IMR-90 (cell line): ENCODE measurements around the gene SLC30A1. TPM values are rescaled to one million over a fixed set of nuclear protein-coding genes. Genes with fewer than 3 reads are reported as not detected.
A peak's percentile ranks its signal among the peaks of the same experiment; 100 is the strongest.

Experiments used
- ATAC-seq: fragments of 200-7000 bp; cut with Tn5 transposase; 2 replicates; pipeline ENCODE4 v1.9.1; 2020; ENCODE audit warnings: low read depth, mild to moderate bottlenecking, moderate library complexity
- BruUV-seq: library from RNA; stranded (reverse); fragments of 400-500 nt; replicated peaks from 2 replicates; lab custom pipeline; 2021; lab: Mats Ljungman, UMichigan
- CTCF ChIA-PET: fragments of 300-600 bp; formaldehyde crosslinking; extraction: SDS; loops from one replicate; lab custom pipeline; 2021; ENCODE audit warnings: antibody characterized with exemption; lab: Yijun Ruan, JAX
- POLR2A ChIA-PET: fragments of 300-600 bp; sonication (Branson Sonifier 250); formaldehyde crosslinking; loops from one replicate; lab custom pipeline; 2022; ENCODE audit warnings: antibody characterized with exemption; ENCODE audit not compliant: unreplicated experiment; lab: Charles Lee
- DNase-seq: peaks from one replicate; pipeline ENCODE4 v3.0.0; 2013
- H2AFZ ChIP-seq: replicated peaks from 2 replicates; pipeline ENCODE3; 2013; ENCODE audit warnings: low read length, mild to moderate bottlenecking; ENCODE audit not compliant: poor library complexity
- H2AK5ac ChIP-seq: 2 replicates; pipeline ENCODE4 v1.6.1; 2013; ENCODE audit warnings: low read depth, low read length, inconsistent platforms
- H2AK9ac ChIP-seq: replicated peaks from 2 replicates; pipeline ENCODE3; 2013; ENCODE audit warnings: mild to moderate bottlenecking, low read depth, low read length, moderate library complexity; ENCODE audit not compliant: poor library complexity
- H2BK120ac ChIP-seq: 2 replicates; pipeline ENCODE4 v1.6.1; 2013; ENCODE audit warnings: low read depth, low read length, inconsistent platforms
- H2BK15ac ChIP-seq: 3 replicates; pipeline ENCODE4 v1.6.1; 2013; ENCODE audit warnings: low read depth, low read length, inconsistent platforms
- H2BK20ac ChIP-seq: 2 replicates; pipeline ENCODE4 v1.6.1; 2013; ENCODE audit warnings: low read depth, mild to moderate bottlenecking, inconsistent platforms, low read length, moderate library complexity
- H2BK5ac ChIP-seq: 2 replicates; pipeline ENCODE4 v1.6.1; 2013; ENCODE audit warnings: mild to moderate bottlenecking, low read depth, low read length, inconsistent platforms; ENCODE audit not compliant: poor library complexity, severe bottlenecking
- H3K14ac ChIP-seq: replicated peaks from 2 replicates; pipeline ENCODE4 v1.6.1; 2013; ENCODE audit warnings: low read depth, low read length, inconsistent platforms
- H3K18ac ChIP-seq: 2 replicates; pipeline ENCODE4 v1.6.1; 2013; ENCODE audit warnings: low read depth, low read length, control low read depth
- H3K23ac ChIP-seq: 2 replicates; pipeline ENCODE4 v1.6.1; 2013; ENCODE audit warnings: low read depth, low read length, inconsistent platforms
- H3K27ac ChIP-seq: 2 replicates; pipeline ENCODE4 v1.5.1; 2013; ENCODE audit warnings: mild to moderate bottlenecking, control low read depth, low read length; ENCODE audit not compliant: insufficient read depth
- H3K27me3 ChIP-seq: 2 replicates; pipeline ENCODE4 v1.6.1; 2013; ENCODE audit warnings: low read length; ENCODE audit not compliant: control insufficient read depth, insufficient read depth
- H3K36me3 ChIP-seq: 2 replicates; pipeline ENCODE4 v1.6.1; 2013; ENCODE audit warnings: low read length, mixed read lengths; ENCODE audit not compliant: control insufficient read depth, insufficient read depth
- H3K4ac ChIP-seq: 2 replicates; pipeline ENCODE4 v1.6.1; 2013; ENCODE audit warnings: low read depth, low read length, inconsistent platforms
- H3K4me1 ChIP-seq: 2 replicates; pipeline ENCODE4 v1.6.1; 2013; ENCODE audit warnings: low read length, mixed read lengths; ENCODE audit not compliant: control insufficient read depth, insufficient read depth
- H3K4me2 ChIP-seq: 2 replicates; pipeline ENCODE4 v1.6.1; 2013; ENCODE audit warnings: low read depth, mild to moderate bottlenecking, control low read depth, low read length, moderate library complexity
- H3K4me3 ChIP-seq: 2 replicates; pipeline ENCODE4 v1.5.1; 2013; ENCODE audit warnings: low read depth, mild to moderate bottlenecking, control low read depth, low read length, moderate library complexity; ENCODE audit not compliant: insufficient read depth
- H3K56ac ChIP-seq: 2 replicates; pipeline ENCODE4 v1.6.1; 2013; ENCODE audit warnings: low read length, inconsistent platforms; ENCODE audit not compliant: insufficient read depth; ENCODE audit errors: extremely low read depth
- H3K79me1 ChIP-seq, 2 experiments: 2 replicates each; pipeline ENCODE4 v1.6.1; 2013; ENCODE audit warnings: low read length in 2 of 2, inconsistent platforms in 1 of 2, low read depth in 1 of 2
- H3K9ac ChIP-seq: 2 replicates; pipeline ENCODE4 v1.6.1; 2013; ENCODE audit warnings: low read depth, low read length, control low read depth
- H3K9me1 ChIP-seq: 2 replicates; pipeline ENCODE4 v1.6.1; 2013; ENCODE audit warnings: low read length, inconsistent platforms; ENCODE audit not compliant: insufficient read depth
- H3K9me3 ChIP-seq: 2 replicates; pipeline ENCODE4 v1.6.1; 2013; ENCODE audit warnings: low read length; ENCODE audit not compliant: control insufficient read depth, insufficient read depth
- H4K20me1 ChIP-seq: 2 replicates; pipeline ENCODE4 v1.6.1; 2013; ENCODE audit warnings: low read length, inconsistent platforms; ENCODE audit not compliant: insufficient read depth
- H4K5ac ChIP-seq: 2 replicates; pipeline ENCODE4 v1.6.1; 2013; ENCODE audit warnings: mild to moderate bottlenecking, low read depth, low read length, control low read depth
- H4K8ac ChIP-seq, 2 experiments: 2 replicates each; pipeline ENCODE4 v1.6.1; 2013; ENCODE audit warnings: low read depth in 2 of 2, low read length in 2 of 2, control low read depth in 1 of 2, inconsistent platforms in 1 of 2
- H4K91ac ChIP-seq: 2 replicates; pipeline ENCODE4 v1.6.1; 2013; ENCODE audit warnings: low read depth, low read length, inconsistent platforms; ENCODE audit not compliant: insufficient read depth
- BHLHE40 ChIP-seq: fragments of 150-350 bp; IDR thresholded peaks from 2 replicates; pipeline ENCODE4 v1.6.1; 2016; ENCODE audit warnings: mild to moderate bottlenecking, low read depth, low read length
- CHD1 ChIP-seq: IDR thresholded peaks from 2 replicates; pipeline ENCODE4 v1.6.1; 2012; ENCODE audit warnings: low read depth, low read length, improper control_type of control experiment
- ELK1 ChIP-seq: fragments of 150-350 bp; IDR thresholded peaks from 2 replicates; pipeline ENCODE4 v1.6.1; 2016; ENCODE audit warnings: low read depth, mild to moderate bottlenecking, low read length, moderate library complexity, borderline replicate concordance
- FOS ChIP-seq: fragments of 150-350 bp; IDR thresholded peaks from 2 replicates; pipeline ENCODE4 v1.6.1; 2016; ENCODE audit warnings: low read depth, low read length
- MAFK ChIP-seq: IDR thresholded peaks from 2 replicates; pipeline ENCODE4 v1.6.1; 2012; ENCODE audit warnings: low read depth, low read length, improper control_type of control experiment
- MAZ ChIP-seq: IDR thresholded peaks from 2 replicates; pipeline ENCODE4 v1.6.1; 2012; ENCODE audit warnings: low read depth, mild to moderate bottlenecking, low read length, improper control_type of control experiment, moderate library complexity, borderline replicate concordance
- MXI1 ChIP-seq: IDR thresholded peaks from 2 replicates; pipeline ENCODE4 v1.6.1; 2012; ENCODE audit warnings: low read depth, mild to moderate bottlenecking, low read length, moderate library complexity, borderline replicate concordance
- NFE2L2 ChIP-seq: fragments of 150-350 bp; IDR thresholded peaks from 2 replicates; pipeline ENCODE4 v1.6.1; 2016; ENCODE audit warnings: low read depth, mild to moderate bottlenecking, low read length
- POLR2A ChIP-seq: IDR thresholded peaks from 2 replicates; pipeline ENCODE4 v1.6.1; 2012; ENCODE audit warnings: mild to moderate bottlenecking, low read depth, low read length
- RCOR1 ChIP-seq: IDR thresholded peaks from 2 replicates; pipeline ENCODE4 v1.6.1; 2012; ENCODE audit warnings: mild to moderate bottlenecking, low read length, improper control_type of control experiment; ENCODE audit not compliant: insufficient replicate concordance
- RFX5 ChIP-seq: IDR thresholded peaks from 2 replicates; pipeline ENCODE4 v1.8.0; 2012; ENCODE audit warnings: low read depth, mild to moderate bottlenecking, low read length, moderate library complexity
- SMC3 ChIP-seq: fragments of 150-350 bp; IDR thresholded peaks from 2 replicates; pipeline ENCODE4 v1.6.1; 2016; ENCODE audit warnings: low read depth, mild to moderate bottlenecking, antibody characterized with exemption, low read length, moderate library complexity
- WGBS, 2 experiments: methylation state at CpG; one replicate each; pipeline versions ENCODE4 v1.1.5 to v1.1.7; 2013; ENCODE audit warnings: missing lambda C conversion rate in 2 of 2; ENCODE audit not compliant: insufficient read length in 1 of 2; ENCODE audit errors: extremely low coverage in 2 of 2; 5-methylcytosine and 5-hydroxymethylcytosine counted together
- dilution Hi-C: fragments of 300-500 bp; cut with HindIII; formaldehyde crosslinking; loops from one replicate; pipeline ENCODE4 v1.14.3; 2018; ENCODE audit warnings: low sequenced_read_pairs; ENCODE audit not compliant: unreplicated experiment
- in situ Hi-C: fragments of 300-500 bp; cut with MboI; formaldehyde crosslinking; loops from 3 replicates; pipeline ENCODE4 v1.14.3; 2019; ENCODE audit warnings: low sequenced_read_pairs, inconsistent platforms, mixed read lengths
- intact Hi-C: fragments of 100-400 bp; cut with micrococcal nuclease; formaldehyde crosslinking; loops from 2 replicates; pipeline ENCODE4 v1.10.0; 2022
- polyA plus RNA-seq, 3 experiments: library from polyadenylated mRNA; depleted of rRNA; stranded (reverse); fragments of >200 nt; gene quantifications; 2 replicates each; pipeline ENCODE4 v1.2.3, GENCODE V29; 2012; ENCODE audit warnings: low replicate concordance in 1 of 3
- total RNA-seq: library from RNA; depleted of rRNA; stranded (reverse); fragments of >200 nt; gene quantifications from 2 replicates; pipeline ENCODE4 v1.2.3, GENCODE V29; 2012
- TF ChIP-seq, protein P1 (sequence below): fragments of 150-350 bp; IDR thresholded peaks from 2 replicates; pipeline ENCODE4 v1.6.1; 2017; ENCODE audit warnings: mild to moderate bottlenecking, antibody characterized with exemption, low read length, low read depth

The SLC30A1 gene
- total and polyA plus RNA-seq, 2 of the 4 experiments (the other 2 are of a cell fraction) = 5.4 to 8.4 TPM

GRCh38 chr1:211596418-211597181, 17.6 kb upstream of the SLC30A1 start:
- H3K4me1 ChIP-seq = peaks cover 13% of the 10 kb centered on the region
- in situ Hi-C loops = no loop called here
- 0 out of 2 replicates have a peak overlapping the region, but pooled peaks have one; percentile 46 for H3K4ac ChIP-seq
- peaks cover 7% of the 10 kb centered on the region for H3K9me1 ChIP-seq
- peaks cover 3% of the 10 kb centered on the region; the same call in 1 of the 2 replicates for H3K27me3 ChIP-seq
- no peak overlapping the region for H2AK9ac ChIP-seq
- H3K36me3 ChIP-seq = no peaks in the 10 kb centered on the region
- WGBS, 2 experiments = 100% methylated on average over 2 of the region's 6 CpGs; no CpG with 5 or more reads in 1 of the 2 experiments
- peak overlapping the region; percentile 30; the same call in 1 of the 2 replicates for H2AK5ac ChIP-seq
- TF ChIP-seq, protein P1, sequence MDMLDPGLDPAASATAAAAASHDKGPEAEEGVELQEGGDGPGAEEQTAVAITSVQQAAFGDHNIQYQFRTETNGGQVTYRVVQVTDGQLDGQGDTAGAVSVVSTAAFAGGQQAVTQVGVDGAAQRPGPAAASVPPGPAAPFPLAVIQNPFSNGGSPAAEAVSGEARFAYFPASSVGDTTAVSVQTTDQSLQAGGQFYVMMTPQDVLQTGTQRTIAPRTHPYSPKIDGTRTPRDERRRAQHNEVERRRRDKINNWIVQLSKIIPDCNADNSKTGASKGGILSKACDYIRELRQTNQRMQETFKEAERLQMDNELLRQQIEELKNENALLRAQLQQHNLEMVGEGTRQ = no peak
- TF ChIP-seq ELK1 = no peak
- no peak for TF ChIP-seq POLR2A
- no peak for TF ChIP-seq MAFK
- no peak for TF ChIP-seq CHD1
- no peak for TF ChIP-seq FOS
- TF ChIP-seq MAZ = no peak
- no peak for TF ChIP-seq BHLHE40
- no peak for TF ChIP-seq RCOR1
- TF ChIP-seq MXI1 = no peak
- no peak for TF ChIP-seq SMC3
- no peak for TF ChIP-seq NFE2L2
- no peak for TF ChIP-seq RFX5
- no TSS peak for BruUV-seq
- no peak overlapping the region; the same call in 1 of the 2 replicates for H3K23ac ChIP-seq
- H3K18ac ChIP-seq = peak overlapping the region; percentile 48; the same call in 1 of the 2 replicates
- H3K14ac ChIP-seq = no peak overlapping the region
- no peak overlapping the region for H2BK5ac ChIP-seq
- H3K56ac ChIP-seq = no peak overlapping the region
- no peak overlapping the region; the same call in 1 of the 2 replicates for H3K4me2 ChIP-seq
- H4K8ac ChIP-seq = no peak overlapping the region
- no peaks in the 10 kb centered on the region for H3K9me3 ChIP-seq
- H2BK15ac ChIP-seq = 0 out of 3 replicates have a peak overlapping the region, but pooled peaks have one; percentile 8
- ATAC-seq (no peak), DNase-seq (no peak)
- no peaks in the 10 kb centered on the region for H3K79me1 ChIP-seq
- H4K91ac ChIP-seq = peak overlapping the region; percentile 25
- intact Hi-C loops = no loop called here
- no peak overlapping the region for H3K9ac ChIP-seq
- peak overlapping the region; percentile 14 for H2BK20ac ChIP-seq
- no peak overlapping the region for H3K27ac ChIP-seq
- H3K4me3 ChIP-seq = no peak overlapping the region
- H2BK120ac ChIP-seq = peak overlapping the region; percentile 45
- H4K20me1 ChIP-seq = no peaks in the 10 kb centered on the region
- CTCF ChIA-PET = interaction anchor here (0.6 kb wide), 1 partner anchor 28 kb away, joined by 3 read pairs; no protein-coding TSS in a partner anchor
- H2AFZ ChIP-seq = no peak overlapping the region
- H4K5ac ChIP-seq = peak overlapping the region; percentile 52; the same call in 1 of the 2 replicates
- POLR2A ChIA-PET = no interaction called here
- dilution Hi-C loops = no loop called here
